IMR-90 (cell line): Measurements from ENCODE around the gene MYO3B. TPM values are rescaled to one million over a fixed set of nuclear protein-coding genes. Genes with fewer than 3 reads are reported as not detected.

ENCODE experiments used
- ATAC-seq: fragments of 200-7000 bp; cut with Tn5 transposase; 2 replicates; pipeline ENCODE4 v1.9.1; 2020; ENCODE audit warnings: low read depth, mild to moderate bottlenecking, moderate library complexity
- BruUV-seq: library from RNA; stranded (reverse); fragments of 400-500 nt; replicated peaks from 2 replicates; lab custom pipeline; 2021; lab: Mats Ljungman, UMichigan
- CTCF ChIA-PET: fragments of 300-600 bp; formaldehyde crosslinking; extraction: SDS; loops from one replicate; lab custom pipeline; 2021; ENCODE audit warnings: antibody characterized with exemption; lab: Yijun Ruan, JAX
- POLR2A ChIA-PET: fragments of 300-600 bp; sonication (Branson Sonifier 250); formaldehyde crosslinking; loops from one replicate; lab custom pipeline; 2022; ENCODE audit warnings: antibody characterized with exemption; ENCODE audit not compliant: unreplicated experiment; lab: Charles Lee
- DNase-seq: peaks from one replicate; pipeline ENCODE4 v3.0.0; 2013
- H2AFZ ChIP-seq: replicated peaks from 2 replicates; pipeline ENCODE3; 2013; ENCODE audit warnings: low read length, mild to moderate bottlenecking; ENCODE audit not compliant: poor library complexity
- H2AK5ac ChIP-seq: 2 replicates; pipeline ENCODE4 v1.6.1; 2013; ENCODE audit warnings: low read depth, low read length, inconsistent platforms
- H2AK9ac ChIP-seq: replicated peaks from 2 replicates; pipeline ENCODE3; 2013; ENCODE audit warnings: mild to moderate bottlenecking, low read depth, low read length, moderate library complexity; ENCODE audit not compliant: poor library complexity
- H2BK120ac ChIP-seq: 2 replicates; pipeline ENCODE4 v1.6.1; 2013; ENCODE audit warnings: low read depth, low read length, inconsistent platforms
- H2BK15ac ChIP-seq: 3 replicates; pipeline ENCODE4 v1.6.1; 2013; ENCODE audit warnings: low read depth, low read length, inconsistent platforms
- H2BK20ac ChIP-seq: 2 replicates; pipeline ENCODE4 v1.6.1; 2013; ENCODE audit warnings: low read depth, mild to moderate bottlenecking, inconsistent platforms, low read length, moderate library complexity
- H2BK5ac ChIP-seq: 2 replicates; pipeline ENCODE4 v1.6.1; 2013; ENCODE audit warnings: mild to moderate bottlenecking, low read depth, low read length, inconsistent platforms; ENCODE audit not compliant: poor library complexity, severe bottlenecking
- H3K14ac ChIP-seq: replicated peaks from 2 replicates; pipeline ENCODE4 v1.6.1; 2013; ENCODE audit warnings: low read depth, low read length, inconsistent platforms
- H3K18ac ChIP-seq: 2 replicates; pipeline ENCODE4 v1.6.1; 2013; ENCODE audit warnings: low read depth, low read length, control low read depth
- H3K23ac ChIP-seq: 2 replicates; pipeline ENCODE4 v1.6.1; 2013; ENCODE audit warnings: low read depth, low read length, inconsistent platforms
- H3K27ac ChIP-seq: 2 replicates; pipeline ENCODE4 v1.5.1; 2013; ENCODE audit warnings: mild to moderate bottlenecking, control low read depth, low read length; ENCODE audit not compliant: insufficient read depth
- H3K27me3 ChIP-seq: 2 replicates; pipeline ENCODE4 v1.6.1; 2013; ENCODE audit warnings: low read length; ENCODE audit not compliant: control insufficient read depth, insufficient read depth
- H3K36me3 ChIP-seq: 2 replicates; pipeline ENCODE4 v1.6.1; 2013; ENCODE audit warnings: low read length, mixed read lengths; ENCODE audit not compliant: control insufficient read depth, insufficient read depth
- H3K4ac ChIP-seq: 2 replicates; pipeline ENCODE4 v1.6.1; 2013; ENCODE audit warnings: low read depth, low read length, inconsistent platforms
- H3K4me1 ChIP-seq: 2 replicates; pipeline ENCODE4 v1.6.1; 2013; ENCODE audit warnings: low read length, mixed read lengths; ENCODE audit not compliant: control insufficient read depth, insufficient read depth
- H3K4me2 ChIP-seq: 2 replicates; pipeline ENCODE4 v1.6.1; 2013; ENCODE audit warnings: low read depth, mild to moderate bottlenecking, control low read depth, low read length, moderate library complexity
- H3K4me3 ChIP-seq: 2 replicates; pipeline ENCODE4 v1.5.1; 2013; ENCODE audit warnings: low read depth, mild to moderate bottlenecking, control low read depth, low read length, moderate library complexity; ENCODE audit not compliant: insufficient read depth
- H3K56ac ChIP-seq: 2 replicates; pipeline ENCODE4 v1.6.1; 2013; ENCODE audit warnings: low read length, inconsistent platforms; ENCODE audit not compliant: insufficient read depth; ENCODE audit errors: extremely low read depth
- H3K79me1 ChIP-seq, 2 experiments: 2 replicates each; pipeline ENCODE4 v1.6.1; 2013; ENCODE audit warnings: low read length in 2 of 2, inconsistent platforms in 1 of 2, low read depth in 1 of 2
- H3K9ac ChIP-seq: 2 replicates; pipeline ENCODE4 v1.6.1; 2013; ENCODE audit warnings: low read depth, low read length, control low read depth
- H3K9me1 ChIP-seq: 2 replicates; pipeline ENCODE4 v1.6.1; 2013; ENCODE audit warnings: low read length, inconsistent platforms; ENCODE audit not compliant: insufficient read depth
- H3K9me3 ChIP-seq: 2 replicates; pipeline ENCODE4 v1.6.1; 2013; ENCODE audit warnings: low read length; ENCODE audit not compliant: control insufficient read depth, insufficient read depth
- H4K20me1 ChIP-seq: 2 replicates; pipeline ENCODE4 v1.6.1; 2013; ENCODE audit warnings: low read length, inconsistent platforms; ENCODE audit not compliant: insufficient read depth
- H4K5ac ChIP-seq: 2 replicates; pipeline ENCODE4 v1.6.1; 2013; ENCODE audit warnings: mild to moderate bottlenecking, low read depth, low read length, control low read depth
- H4K8ac ChIP-seq, 2 experiments: 2 replicates each; pipeline ENCODE4 v1.6.1; 2013; ENCODE audit warnings: low read depth in 2 of 2, low read length in 2 of 2, control low read depth in 1 of 2, inconsistent platforms in 1 of 2
- H4K91ac ChIP-seq: 2 replicates; pipeline ENCODE4 v1.6.1; 2013; ENCODE audit warnings: low read depth, low read length, inconsistent platforms; ENCODE audit not compliant: insufficient read depth
- BHLHE40 ChIP-seq: fragments of 150-350 bp; IDR thresholded peaks from 2 replicates; pipeline ENCODE4 v1.6.1; 2016; ENCODE audit warnings: mild to moderate bottlenecking, low read depth, low read length
- CEBPB ChIP-seq: IDR thresholded peaks from 2 replicates; pipeline ENCODE4 v1.6.1; 2012; ENCODE audit warnings: low read depth, low read length, improper control_type of control experiment
- CHD1 ChIP-seq: IDR thresholded peaks from 2 replicates; pipeline ENCODE4 v1.6.1; 2012; ENCODE audit warnings: low read depth, low read length, improper control_type of control experiment
- FOS ChIP-seq: fragments of 150-350 bp; IDR thresholded peaks from 2 replicates; pipeline ENCODE4 v1.6.1; 2016; ENCODE audit warnings: low read depth, low read length
- MAFK ChIP-seq: IDR thresholded peaks from 2 replicates; pipeline ENCODE4 v1.6.1; 2012; ENCODE audit warnings: low read depth, low read length, improper control_type of control experiment
- MAZ ChIP-seq: IDR thresholded peaks from 2 replicates; pipeline ENCODE4 v1.6.1; 2012; ENCODE audit warnings: low read depth, mild to moderate bottlenecking, low read length, improper control_type of control experiment, moderate library complexity, borderline replicate concordance
- MXI1 ChIP-seq: IDR thresholded peaks from 2 replicates; pipeline ENCODE4 v1.6.1; 2012; ENCODE audit warnings: low read depth, mild to moderate bottlenecking, low read length, moderate library complexity, borderline replicate concordance
- NFE2L2 ChIP-seq: fragments of 150-350 bp; IDR thresholded peaks from 2 replicates; pipeline ENCODE4 v1.6.1; 2016; ENCODE audit warnings: low read depth, mild to moderate bottlenecking, low read length
- POLR2A ChIP-seq: IDR thresholded peaks from 2 replicates; pipeline ENCODE4 v1.6.1; 2012; ENCODE audit warnings: mild to moderate bottlenecking, low read depth, low read length
- RAD21 ChIP-seq: IDR thresholded peaks from 2 replicates; pipeline ENCODE4 v1.6.1; 2012; ENCODE audit warnings: low read length, improper control_type of control experiment
- RCOR1 ChIP-seq: IDR thresholded peaks from 2 replicates; pipeline ENCODE4 v1.6.1; 2012; ENCODE audit warnings: mild to moderate bottlenecking, low read length, improper control_type of control experiment; ENCODE audit not compliant: insufficient replicate concordance
- RFX5 ChIP-seq: IDR thresholded peaks from 2 replicates; pipeline ENCODE4 v1.8.0; 2012; ENCODE audit warnings: low read depth, mild to moderate bottlenecking, low read length, moderate library complexity
- SMC3 ChIP-seq: fragments of 150-350 bp; IDR thresholded peaks from 2 replicates; pipeline ENCODE4 v1.6.1; 2016; ENCODE audit warnings: low read depth, mild to moderate bottlenecking, antibody characterized with exemption, low read length, moderate library complexity
- WGBS, 2 experiments: methylation state at CpG; one replicate each; pipeline versions ENCODE4 v1.1.5 to v1.1.7; 2013; ENCODE audit warnings: missing lambda C conversion rate in 2 of 2; ENCODE audit not compliant: insufficient read length in 1 of 2; ENCODE audit errors: extremely low coverage in 2 of 2; 5-methylcytosine and 5-hydroxymethylcytosine counted together
- dilution Hi-C: fragments of 300-500 bp; cut with HindIII; formaldehyde crosslinking; loops from one replicate; pipeline ENCODE4 v1.14.3; 2018; ENCODE audit warnings: low sequenced_read_pairs; ENCODE audit not compliant: unreplicated experiment
- in situ Hi-C: fragments of 300-500 bp; cut with MboI; formaldehyde crosslinking; loops from 3 replicates; pipeline ENCODE4 v1.14.3; 2019; ENCODE audit warnings: low sequenced_read_pairs, inconsistent platforms, mixed read lengths
- intact Hi-C: fragments of 100-400 bp; cut with micrococcal nuclease; formaldehyde crosslinking; loops from 2 replicates; pipeline ENCODE4 v1.10.0; 2022
- polyA plus RNA-seq, 3 experiments: library from polyadenylated mRNA; depleted of rRNA; stranded (reverse); fragments of >200 nt; gene quantifications; 2 replicates each; pipeline ENCODE4 v1.2.3, GENCODE V29; 2012; ENCODE audit warnings: low replicate concordance in 1 of 3
- total RNA-seq: library from RNA; depleted of rRNA; stranded (reverse); fragments of >200 nt; gene quantifications from 2 replicates; pipeline ENCODE4 v1.2.3, GENCODE V29; 2012
- TF ChIP-seq, protein P1 (sequence below): conservative IDR thresholded peaks from 2 replicates; pipeline ENCODE4 v1.5.1; 2012; ENCODE audit warnings: mild to moderate bottlenecking, low read depth, low read length, improper control_type of control experiment
- TF ChIP-seq, protein P2 (sequence below): fragments of 150-350 bp; IDR thresholded peaks from 2 replicates; pipeline ENCODE4 v1.6.1; 2016; ENCODE audit warnings: low read depth, mild to moderate bottlenecking, low read length, moderate library complexity, borderline replicate concordance
- TF ChIP-seq, protein P3 (sequence below): fragments of 150-350 bp; IDR thresholded peaks from 2 replicates; pipeline ENCODE4 v1.6.1; 2017; ENCODE audit warnings: mild to moderate bottlenecking, antibody characterized with exemption, low read length, low read depth

The MYO3B gene
- total and polyA plus RNA-seq, 2 of the 4 experiments (the other 2 are of a cell fraction) = 0.02 TPM; not detected in 1

DNA sequence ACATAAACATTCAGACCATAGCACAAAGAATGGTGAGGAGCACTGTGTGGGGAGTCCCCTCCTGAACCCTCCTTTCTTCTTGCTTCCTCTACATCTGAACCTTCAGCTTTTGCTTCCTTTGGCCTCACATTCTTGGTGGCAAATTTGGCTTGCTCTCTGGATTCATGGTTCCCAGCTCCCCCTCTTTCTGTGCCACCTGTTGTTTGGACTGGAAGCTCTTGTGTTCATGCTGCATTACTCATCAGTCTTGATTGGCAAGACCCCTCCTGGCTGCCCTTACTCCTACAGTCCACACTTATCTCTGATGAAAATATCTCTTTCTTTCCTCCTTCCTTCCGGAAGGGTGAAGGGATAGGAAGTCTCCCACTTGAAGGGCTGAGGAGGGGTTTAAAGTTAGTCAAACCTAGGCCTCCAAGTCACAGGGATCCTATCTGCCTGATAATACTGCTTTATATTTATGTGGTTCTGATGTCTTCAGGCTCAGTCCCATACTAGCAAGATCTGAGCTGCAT lies 70.0 kb downstream of the MYO3B start:
- H3K79me1 ChIP-seq = no peaks in the 10 kb centered on the region
- CTCF ChIA-PET = no interaction called here
- intact Hi-C loops (no loop called here), dilution Hi-C loops (no loop called here), in situ Hi-C loops (no loop called here)
- H4K20me1 ChIP-seq = no peaks in the 10 kb centered on the region
- no peak overlapping the region for H4K8ac ChIP-seq
- POLR2A ChIA-PET = no interaction called here
- no peak overlapping the region for H3K4me3 ChIP-seq
- no peak overlapping the region for H2BK15ac ChIP-seq
- no peak overlapping the region for H3K23ac ChIP-seq
- H2BK5ac ChIP-seq = no peak overlapping the region
- DNase-seq (no peak), ATAC-seq (no peak)
- no peaks in the 10 kb centered on the region for H3K36me3 ChIP-seq
- no peak overlapping the region for H3K18ac ChIP-seq
- H3K4me1 ChIP-seq = no peaks in the 10 kb centered on the region
- no TSS peak for BruUV-seq
- H3K9me3 ChIP-seq = no peaks in the 10 kb centered on the region
- peaks cover 8% of the 10 kb centered on the region for H3K27me3 ChIP-seq
- no peak overlapping the region for H4K5ac ChIP-seq
- H2AK9ac ChIP-seq = no peak overlapping the region
- no peaks in the 10 kb centered on the region for H3K9me1 ChIP-seq
- H3K14ac ChIP-seq = no peak overlapping the region
- TF ChIP-seq RFX5 (no peak), SMC3 (no peak), MAZ (no peak), POLR2A (no peak), CHD1 (no peak), CEBPB (no peak), RCOR1 (no peak), RAD21 (no peak), BHLHE40 (no peak), NFE2L2 (no peak), MXI1 (no peak), MAFK (no peak), FOS (no peak)
- TF ChIP-seq, protein P1, sequence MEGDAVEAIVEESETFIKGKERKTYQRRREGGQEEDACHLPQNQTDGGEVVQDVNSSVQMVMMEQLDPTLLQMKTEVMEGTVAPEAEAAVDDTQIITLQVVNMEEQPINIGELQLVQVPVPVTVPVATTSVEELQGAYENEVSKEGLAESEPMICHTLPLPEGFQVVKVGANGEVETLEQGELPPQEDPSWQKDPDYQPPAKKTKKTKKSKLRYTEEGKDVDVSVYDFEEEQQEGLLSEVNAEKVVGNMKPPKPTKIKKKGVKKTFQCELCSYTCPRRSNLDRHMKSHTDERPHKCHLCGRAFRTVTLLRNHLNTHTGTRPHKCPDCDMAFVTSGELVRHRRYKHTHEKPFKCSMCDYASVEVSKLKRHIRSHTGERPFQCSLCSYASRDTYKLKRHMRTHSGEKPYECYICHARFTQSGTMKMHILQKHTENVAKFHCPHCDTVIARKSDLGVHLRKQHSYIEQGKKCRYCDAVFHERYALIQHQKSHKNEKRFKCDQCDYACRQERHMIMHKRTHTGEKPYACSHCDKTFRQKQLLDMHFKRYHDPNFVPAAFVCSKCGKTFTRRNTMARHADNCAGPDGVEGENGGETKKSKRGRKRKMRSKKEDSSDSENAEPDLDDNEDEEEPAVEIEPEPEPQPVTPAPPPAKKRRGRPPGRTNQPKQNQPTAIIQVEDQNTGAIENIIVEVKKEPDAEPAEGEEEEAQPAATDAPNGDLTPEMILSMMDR = no peak
- TF ChIP-seq, protein P2, sequence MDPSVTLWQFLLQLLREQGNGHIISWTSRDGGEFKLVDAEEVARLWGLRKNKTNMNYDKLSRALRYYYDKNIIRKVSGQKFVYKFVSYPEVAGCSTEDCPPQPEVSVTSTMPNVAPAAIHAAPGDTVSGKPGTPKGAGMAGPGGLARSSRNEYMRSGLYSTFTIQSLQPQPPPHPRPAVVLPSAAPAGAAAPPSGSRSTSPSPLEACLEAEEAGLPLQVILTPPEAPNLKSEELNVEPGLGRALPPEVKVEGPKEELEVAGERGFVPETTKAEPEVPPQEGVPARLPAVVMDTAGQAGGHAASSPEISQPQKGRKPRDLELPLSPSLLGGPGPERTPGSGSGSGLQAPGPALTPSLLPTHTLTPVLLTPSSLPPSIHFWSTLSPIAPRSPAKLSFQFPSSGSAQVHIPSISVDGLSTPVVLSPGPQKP = no peak
- TF ChIP-seq, protein P3, sequence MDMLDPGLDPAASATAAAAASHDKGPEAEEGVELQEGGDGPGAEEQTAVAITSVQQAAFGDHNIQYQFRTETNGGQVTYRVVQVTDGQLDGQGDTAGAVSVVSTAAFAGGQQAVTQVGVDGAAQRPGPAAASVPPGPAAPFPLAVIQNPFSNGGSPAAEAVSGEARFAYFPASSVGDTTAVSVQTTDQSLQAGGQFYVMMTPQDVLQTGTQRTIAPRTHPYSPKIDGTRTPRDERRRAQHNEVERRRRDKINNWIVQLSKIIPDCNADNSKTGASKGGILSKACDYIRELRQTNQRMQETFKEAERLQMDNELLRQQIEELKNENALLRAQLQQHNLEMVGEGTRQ = no peak
- no peak overlapping the region for H4K91ac ChIP-seq
- no CpG with 5 or more reads among the region's 1 CpG for WGBS, 2 experiments
- H3K56ac ChIP-seq = no peak overlapping the region
- H3K27ac ChIP-seq = no peak overlapping the region
- H2BK120ac ChIP-seq = no peak overlapping the region
- no peak overlapping the region for H3K9ac ChIP-seq
- no peak overlapping the region for H2AFZ ChIP-seq
- H2BK20ac ChIP-seq = no peak overlapping the region
- H3K4me2 ChIP-seq = no peak overlapping the region
- no peak overlapping the region for H3K4ac ChIP-seq
- no peak overlapping the region for H2AK5ac ChIP-seq
